ENCODE results near the gene RAD51B. TPM values are rescaled to one million over a fixed set of nuclear protein-coding genes. Genes with fewer than 3 reads are reported as not detected.

Gene RAD51B
- total and polyA plus RNA-seq, 4 donors = 2.8 to 39.6 (median 13.3) TPM; not detected in 1

GRCh38 chr14:67820428-67820971 is 921 bp downstream of the RAD51B start:
- H3K4me3 ChIP-seq (ENCODE audit: low read length in 2 of 2) = peak overlapping the region; percentile 79 to 80
- no peaks in the 10 kb centered on the region for H3K9me3 ChIP-seq (ENCODE audit: control insufficient read depth, low read length)
- ATAC-seq (ENCODE audit: low FRiP score) = no peak
- DNase-seq = no peak
- WGBS, 2 donors = 20 to 24% methylated on average over 13 of the region's 13 CpGs
- no peaks in the 10 kb centered on the region for H3K36me3 ChIP-seq (ENCODE audit: control insufficient read depth in 1 of 2, insufficient read depth in 2 of 2, low read length in 1 of 2)
- H3K27ac ChIP-seq (ENCODE audit: low read depth in 1 of 2, low read length in 2 of 2) = no peak overlapping the region
- no peaks in the 10 kb centered on the region for H3K4me1 ChIP-seq (ENCODE audit: control insufficient read depth in 1 of 2, insufficient read depth in 2 of 2, low read length in 2 of 2)
- intact Hi-C loops (cut with DNase I) = no loop called here
- H3K27me3 ChIP-seq (ENCODE audit: control insufficient read depth in 1 of 2, insufficient read depth in 2 of 2, low read length in 1 of 2) = no peaks in the 10 kb centered on the region

- no peaks in the 10 kb centered on the region for H3K27me3 ChIP-seq (ENCODE audit: control insufficient read depth in 1 of 2, insufficient read depth in 2 of 2, low read length in 1 of 2)
- DNase-seq = no peak
- intact Hi-C loops (cut with DNase I) = no loop called here
- no peaks in the 10 kb centered on the region for H3K4me1 ChIP-seq (ENCODE audit: control insufficient read depth in 1 of 2, insufficient read depth in 2 of 2, low read length in 2 of 2)
- H3K4me3 ChIP-seq (ENCODE audit: low read length in 2 of 2) = no peak overlapping the region
- no peaks in the 10 kb centered on the region for H3K9me3 ChIP-seq (ENCODE audit: control insufficient read depth, low read length)
- ATAC-seq (ENCODE audit: low FRiP score) = no peak
- no peaks in the 10 kb centered on the region for H3K36me3 ChIP-seq (ENCODE audit: control insufficient read depth in 1 of 2, insufficient read depth in 2 of 2, low read length in 1 of 2)
- no peak overlapping the region for H3K27ac ChIP-seq (ENCODE audit: low read depth in 1 of 2, low read length in 2 of 2)
These were observed 1.5 kb downstream of the RAD51B start for GRCh38 chr14:67821121-67821520.

- Histone ChIP-seq H3K27me3 (ENCODE audit: control insufficient read depth in 1 of 2, insufficient read depth in 2 of 2, low read length in 1 of 2) (no peaks in the 10 kb centered on the region), H3K9me3 (ENCODE audit: control insufficient read depth, low read length) (no peaks in the 10 kb centered on the region), H3K4me1 (ENCODE audit: control insufficient read depth in 1 of 2, insufficient read depth in 2 of 2, low read length in 2 of 2) (no peaks in the 10 kb centered on the region), H3K27ac (ENCODE audit: low read depth in 1 of 2, low read length in 2 of 2) (no peak overlapping the region), H3K4me3 (ENCODE audit: low read length in 2 of 2) (no peak overlapping the region), H3K36me3 (ENCODE audit: control insufficient read depth in 1 of 2, insufficient read depth in 2 of 2, low read length in 1 of 2) (no peaks in the 10 kb centered on the region)
- intact Hi-C loops (cut with DNase I) = loop anchor here in 1 of 2 donors (10.0 kb wide), 1 partner anchor 994 kb away; no protein-coding TSS in a partner anchor
- ATAC-seq (ENCODE audit: low FRiP score) (no peak), DNase-seq (no peak)
- 90 to 91% methylated on average over 8 of the region's 8 CpGs for WGBS, 2 donors
These were observed 11.5 kb downstream of the RAD51B start for GRCh38 chr14:67831113-67831512.

- Histone ChIP-seq H3K9me3 (ENCODE audit: control insufficient read depth, low read length) (no peaks in the 10 kb centered on the region), H3K4me3 (ENCODE audit: low read length in 2 of 2) (no peak overlapping the region), H3K27me3 (ENCODE audit: control insufficient read depth in 1 of 2, insufficient read depth in 2 of 2, low read length in 1 of 2) (no peaks in the 10 kb centered on the region), H3K27ac (ENCODE audit: low read depth in 1 of 2, low read length in 2 of 2) (no peak overlapping the region), H3K36me3 (ENCODE audit: control insufficient read depth in 1 of 2, insufficient read depth in 2 of 2, low read length in 1 of 2) (no peaks in the 10 kb centered on the region), H3K4me1 (ENCODE audit: control insufficient read depth in 1 of 2, insufficient read depth in 2 of 2, low read length in 2 of 2) (no peaks in the 10 kb centered on the region)
- WGBS, 2 donors = 90 to 91% methylated on average over 1 of the region's 1 CpG
- intact Hi-C loops (cut with DNase I) = loop anchor here in 1 of 2 donors (10.0 kb wide), 1 partner anchor 991 kb away; no protein-coding TSS in a partner anchor
- ATAC-seq (ENCODE audit: low FRiP score) = no peak
- DNase-seq = no peak
These were observed 13.8 kb downstream of the RAD51B start for GRCh38 chr14:67833403-67833802.

- intact Hi-C loops (cut with DNase I) = loop anchor here in 1 of 2 donors (10.0 kb wide), 1 partner anchor 989 kb away; no protein-coding TSS in a partner anchor
- Histone ChIP-seq H3K36me3 (ENCODE audit: control insufficient read depth in 1 of 2, insufficient read depth in 2 of 2, low read length in 1 of 2) (no peaks in the 10 kb centered on the region), H3K4me3 (ENCODE audit: low read length in 2 of 2) (no peak overlapping the region), H3K4me1 (ENCODE audit: control insufficient read depth in 1 of 2, insufficient read depth in 2 of 2, low read length in 2 of 2) (no peaks in the 10 kb centered on the region), H3K9me3 (ENCODE audit: control insufficient read depth, low read length) (no peaks in the 10 kb centered on the region), H3K27ac (ENCODE audit: low read depth in 1 of 2, low read length in 2 of 2) (no peak overlapping the region), H3K27me3 (ENCODE audit: control insufficient read depth in 1 of 2, insufficient read depth in 2 of 2, low read length in 1 of 2) (no peaks in the 10 kb centered on the region)
- ATAC-seq (ENCODE audit: low FRiP score) (no peak), DNase-seq (no peak)
These were observed 16.0 kb downstream of the RAD51B start for GRCh38 chr14:67835596-67835995.

- intact Hi-C loops (cut with DNase I) = loop anchor here in 1 of 2 donors (10.0 kb wide), 1 partner anchor 988 kb away; no protein-coding TSS in a partner anchor
- H3K36me3 ChIP-seq (ENCODE audit: control insufficient read depth in 1 of 2, insufficient read depth in 2 of 2, low read length in 1 of 2) = no peaks in the 10 kb centered on the region
- no peaks in the 10 kb centered on the region for H3K27me3 ChIP-seq (ENCODE audit: control insufficient read depth in 1 of 2, insufficient read depth in 2 of 2, low read length in 1 of 2)
- DNase-seq (no peak), ATAC-seq (ENCODE audit: low FRiP score) (no peak)
- no peak overlapping the region for H3K27ac ChIP-seq (ENCODE audit: low read depth in 1 of 2, low read length in 2 of 2)
- H3K9me3 ChIP-seq (ENCODE audit: control insufficient read depth, low read length) = no peaks in the 10 kb centered on the region
- no peak overlapping the region for H3K4me3 ChIP-seq (ENCODE audit: low read length in 2 of 2)
- WGBS, 2 donors = 23% methylated on average over 2 of the region's 2 CpGs
- H3K4me1 ChIP-seq (ENCODE audit: control insufficient read depth in 1 of 2, insufficient read depth in 2 of 2, low read length in 2 of 2) = no peaks in the 10 kb centered on the region
These were observed 17.5 kb downstream of the RAD51B start for GRCh38 chr14:67837011-67837624.

GRCh38 chr14:67846029-67846610 is 26.5 kb downstream of the RAD51B start:
- H3K4me3 ChIP-seq (ENCODE audit: low read length in 2 of 2) = no peak overlapping the region
- ATAC-seq (ENCODE audit: low FRiP score) (no peak), DNase-seq (peak in 1 of 2 donors; percentile 52)
- intact Hi-C loops (cut with DNase I) = loop anchor here in 1 of 2 donors (10.0 kb wide), 1 partner anchor 979 kb away; no protein-coding TSS in a partner anchor
- H3K9me3 ChIP-seq (ENCODE audit: control insufficient read depth, low read length) = peaks cover 2% of the 10 kb centered on the region
- no peaks in the 10 kb centered on the region for H3K27me3 ChIP-seq (ENCODE audit: control insufficient read depth in 1 of 2, insufficient read depth in 2 of 2, low read length in 1 of 2)
- WGBS, 2 donors = 91 to 95% methylated on average over 17 of the region's 17 CpGs
- no peaks in the 10 kb centered on the region for H3K4me1 ChIP-seq (ENCODE audit: control insufficient read depth in 1 of 2, insufficient read depth in 2 of 2, low read length in 2 of 2)
- no peaks in the 10 kb centered on the region for H3K36me3 ChIP-seq (ENCODE audit: control insufficient read depth in 1 of 2, insufficient read depth in 2 of 2, low read length in 1 of 2)
- H3K27ac ChIP-seq (ENCODE audit: low read depth in 1 of 2, low read length in 2 of 2) = no peak overlapping the region

- Histone ChIP-seq H3K4me3 (ENCODE audit: low read length in 2 of 2) (no peak overlapping the region), H3K36me3 (ENCODE audit: control insufficient read depth in 1 of 2, insufficient read depth in 2 of 2, low read length in 1 of 2) (no peaks in the 10 kb centered on the region), H3K4me1 (ENCODE audit: control insufficient read depth in 1 of 2, insufficient read depth in 2 of 2, low read length in 2 of 2) (no peaks in the 10 kb centered on the region), H3K27me3 (ENCODE audit: control insufficient read depth in 1 of 2, insufficient read depth in 2 of 2, low read length in 1 of 2) (no peaks in the 10 kb centered on the region), H3K9me3 (ENCODE audit: control insufficient read depth, low read length) (peaks cover 2% of the 10 kb centered on the region), H3K27ac (ENCODE audit: low read depth in 1 of 2, low read length in 2 of 2) (no peak overlapping the region)
- no peak for DNase-seq
- intact Hi-C loops (cut with DNase I) = no loop called here
- WGBS, 2 donors = 84 to 90% methylated on average over 9 of the region's 9 CpGs
- no peak for ATAC-seq (ENCODE audit: low FRiP score)
These were observed 30.7 kb downstream of the RAD51B start for GRCh38 chr14:67850066-67850830.

Data from aorta (tissue), 5 donors.